HG03025 (cell line): Measurements from ENCODE around the gene AQP5.

ENCODE experiments used
- ATAC-seq: cut with Tn5 transposase; IDR thresholded peaks from one replicate; pipeline ENCODE4 v1.9.1; 2021; ENCODE audit warnings: mild to moderate bottlenecking, moderate library complexity; ENCODE audit not compliant: unreplicated experiment, low FRiP score

AQP5 gene

GRCh38 chr12:49948866-49949845 is 12.5 kb upstream of the AQP5 start:
- ATAC-seq = no peak

- no peak for ATAC-seq
Measured at GRCh38 chr12:49949866-49950265, 11.8 kb upstream of the AQP5 start.

- no peak for ATAC-seq
Measured at GRCh38 chr12:49950273-49951251, 11.1 kb upstream of the AQP5 start, which contains the start of gene AQP2. Gene AQP2 (plus strand): TSS chr12:49950737. CDS start chr12:49950831, 94 bp downstream.

- ATAC-seq = no peak
Measured at GRCh38 chr12:49951411-49952240, 10.0 kb upstream of the AQP5 start.

GRCh38 chr12:49952391-49953055 is 9.1 kb upstream of the AQP5 start:
- ATAC-seq = no peak

- ATAC-seq = no peak
Measured at GRCh38 chr12:49953151-49953550, 8.5 kb upstream of the AQP5 start.

GRCh38 chr12:49953961-49954846 is 7.5 kb upstream of the AQP5 start:
- no peak for ATAC-seq

- no peak for ATAC-seq
Measured at GRCh38 chr12:49954863-49955830, 6.5 kb upstream of the AQP5 start.

- no peak for ATAC-seq
Measured at GRCh38 chr12:49955899-49956662, 5.6 kb upstream of the AQP5 start.

GRCh38 chr12:49956663-49957569 is 4.8 kb upstream of the AQP5 start:
- no peak for ATAC-seq

GRCh38 chr12:49957570-49957967 is 4.1 kb upstream of the AQP5 start:
- no peak for ATAC-seq

GRCh38 chr12:49959685-49960473 is 1.8 kb upstream of the AQP5 start:
- ATAC-seq = no peak

GRCh38 chr12:49960474-49961110 is 1.1 kb upstream of the AQP5 start:
- no peak for ATAC-seq

GRCh38 chr12:49961993-49962764 is 507 bp downstream of the AQP5 start:
- no peak for ATAC-seq
